Measurements from ENCODE around the gene UVSSA.
"Not testable (repeated sequence)": the region's sequence is repeated elsewhere in the genome, so short reads cannot be mapped to it uniquely, and the experiment has no call there.

Gene UVSSA

GRCh38 chr4:1324443-1325175 is 22.4 kb upstream of the UVSSA start:
- H3K4me1 Mint-ChIP-seq; H3K4me3 Mint-ChIP-seq; H3K27ac Mint-ChIP-seq; DNase-seq (ENCODE audit: low spot score in 2 of 2); ATAC-seq (ENCODE audit: low read depth); H3K27me3 Mint-ChIP-seq; H3K9me3 Mint-ChIP-seq: not testable (repeated sequence)
- peaks cover 14% of the 10 kb centered on the region for H3K36me3 Mint-ChIP-seq

GRCh38 chr4:1325176-1325480 is 21.9 kb upstream of the UVSSA start:
- DNase-seq (ENCODE audit: low spot score in 2 of 2) (no peak), ATAC-seq (ENCODE audit: low read depth) (no peak)
- Mint-ChIP-seq H3K36me3 (peaks cover 15% of the 10 kb centered on the region), H3K4me3 (no peak overlapping the region), H3K4me1 (peaks cover 2% of the 10 kb centered on the region), H3K27ac (no peak overlapping the region), H3K27me3 (no peaks in the 10 kb centered on the region), H3K9me3 (no peaks in the 10 kb centered on the region)

GRCh38 chr4:1325681-1326635 is 21.1 kb upstream of the UVSSA start:
- DNase-seq (ENCODE audit: low spot score in 2 of 2) = no peak

GRCh38 chr4:1326751-1327525 is 20.1 kb upstream of the UVSSA start:
- Mint-ChIP-seq H3K4me1 (peaks cover 5% of the 10 kb centered on the region), H3K4me3 (no peak overlapping the region), H3K27me3 (no peaks in the 10 kb centered on the region), H3K27ac (no peak overlapping the region), H3K36me3 (peaks cover 11% of the 10 kb centered on the region), H3K9me3 (no peaks in the 10 kb centered on the region)
- ATAC-seq (ENCODE audit: low read depth) (no peak), DNase-seq (ENCODE audit: low spot score in 2 of 2) (no peak)

More at GRCh38 chr4:1325681-1326635, 21.1 kb upstream of the UVSSA start:
- H3K36me3 Mint-ChIP-seq = peaks cover 13% of the 10 kb centered on the region
- H3K9me3 Mint-ChIP-seq = no peaks in the 10 kb centered on the region
- H3K27me3 Mint-ChIP-seq = no peaks in the 10 kb centered on the region
- no peak overlapping the region for H3K27ac Mint-ChIP-seq
- ATAC-seq (ENCODE audit: low read depth) = no peak
- H3K4me3 Mint-ChIP-seq = no peak overlapping the region
- no peaks in the 10 kb centered on the region for H3K4me1 Mint-ChIP-seq

DNA sequence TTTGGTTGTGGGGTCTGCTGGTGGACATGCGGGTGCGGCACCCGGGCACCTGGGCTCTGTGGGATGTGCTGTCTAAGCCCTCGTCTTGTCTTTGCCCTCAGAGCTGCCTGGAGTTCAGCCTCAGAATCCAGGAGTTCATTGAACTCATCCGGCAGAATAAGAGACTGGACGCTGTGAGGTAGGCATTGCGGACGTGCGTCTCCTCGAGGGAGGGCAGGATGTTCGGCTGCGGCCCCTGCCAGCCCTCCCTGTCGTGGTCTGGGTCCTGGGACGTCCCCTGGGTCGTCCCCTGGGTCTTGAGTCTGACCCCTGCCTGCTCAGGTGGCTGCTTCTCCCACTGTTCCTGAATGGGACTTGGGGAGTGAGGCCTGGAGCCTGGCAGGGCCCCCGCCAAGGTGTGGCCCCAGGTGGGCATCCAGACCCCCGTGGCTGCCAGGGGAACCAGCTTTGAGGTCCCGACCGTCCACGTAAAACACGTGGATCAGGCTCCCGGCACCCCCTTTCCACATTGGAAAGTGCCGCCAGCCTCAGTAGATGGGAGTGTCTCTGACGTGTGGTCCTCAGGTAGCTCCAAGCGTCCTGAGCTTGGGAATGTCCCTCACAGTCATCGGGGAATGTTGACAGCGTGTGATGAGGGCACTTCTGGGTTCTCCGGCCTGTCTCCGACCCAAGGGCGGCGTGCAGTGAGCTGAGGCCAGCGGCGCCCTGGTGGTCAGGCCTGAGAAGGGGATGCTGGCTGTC is 19.3 kb upstream of the UVSSA start:
- ATAC-seq (ENCODE audit: low read depth) (no peak), DNase-seq (ENCODE audit: low spot score in 2 of 2) (no peak)
- Mint-ChIP-seq H3K36me3 (peaks cover 11% of the 10 kb centered on the region), H3K9me3 (no peaks in the 10 kb centered on the region), H3K4me1 (peaks cover 5% of the 10 kb centered on the region), H3K27me3 (no peaks in the 10 kb centered on the region), H3K27ac (no peak overlapping the region), H3K4me3 (no peak overlapping the region)

DNA sequence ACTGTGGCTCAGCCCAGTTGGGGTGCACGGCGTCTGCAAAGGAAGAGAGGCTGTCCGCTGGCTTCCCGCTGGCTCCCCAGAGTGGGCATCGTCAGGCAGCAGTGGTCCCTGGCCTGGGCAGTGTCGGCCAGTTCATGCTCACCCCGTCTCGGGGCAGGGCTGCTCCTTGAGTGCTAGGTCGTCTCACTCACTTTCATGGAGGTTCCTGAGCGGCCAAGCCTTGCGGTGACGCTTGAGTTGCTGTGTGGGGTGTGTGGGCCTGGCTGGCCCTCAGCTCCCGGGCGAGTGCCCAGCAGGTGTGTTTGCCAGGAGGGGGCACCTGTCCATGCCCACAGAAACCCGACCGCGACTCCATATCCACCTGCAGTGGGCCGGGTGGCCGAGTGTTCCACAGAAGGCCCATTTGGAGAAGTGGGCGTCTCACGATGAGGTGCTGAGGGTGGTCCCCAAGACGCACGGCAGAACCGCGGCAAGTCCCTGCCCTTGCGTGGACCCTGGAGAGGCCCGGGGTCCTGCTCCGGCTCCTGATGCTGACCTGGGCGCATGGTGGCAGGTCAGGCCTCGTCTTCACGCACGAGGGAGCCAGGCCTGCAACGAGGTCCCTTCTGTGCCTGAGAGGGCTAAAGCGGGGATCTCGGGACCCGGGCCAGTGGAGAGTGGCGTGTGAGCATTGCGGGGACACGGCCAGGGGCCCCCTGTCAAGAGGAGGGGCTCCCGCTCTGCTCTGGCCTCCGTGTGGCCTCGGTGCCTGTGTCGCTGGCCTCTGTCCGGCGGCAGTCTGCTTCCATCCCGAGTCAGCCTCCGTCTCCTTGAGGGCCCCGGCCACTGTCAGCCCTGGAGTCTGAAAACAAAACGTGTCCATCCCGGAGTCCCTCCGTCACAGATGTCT is 18.5 kb upstream of the UVSSA start:
- H3K4me3 Mint-ChIP-seq = no peak overlapping the region
- no peak overlapping the region for H3K27ac Mint-ChIP-seq
- H3K9me3 Mint-ChIP-seq = no peaks in the 10 kb centered on the region
- H3K36me3 Mint-ChIP-seq = peaks cover 10% of the 10 kb centered on the region
- no peak for DNase-seq (ENCODE audit: low spot score in 2 of 2)
- no peaks in the 10 kb centered on the region for H3K27me3 Mint-ChIP-seq
- peaks cover 5% of the 10 kb centered on the region for H3K4me1 Mint-ChIP-seq
- ATAC-seq (ENCODE audit: low read depth) = no peak

- Mint-ChIP-seq H3K4me1 (peaks cover 5% of the 10 kb centered on the region), H3K4me3 (no peak overlapping the region), H3K9me3 (no peaks in the 10 kb centered on the region), H3K36me3 (peaks cover 10% of the 10 kb centered on the region), H3K27ac (no peak overlapping the region), H3K27me3 (no peaks in the 10 kb centered on the region)
- no peak for DNase-seq (ENCODE audit: low spot score in 2 of 2)
- ATAC-seq (ENCODE audit: low read depth) = no peak
These were observed 17.3 kb upstream of the UVSSA start for GRCh38 chr4:1329408-1330371.

DNA sequence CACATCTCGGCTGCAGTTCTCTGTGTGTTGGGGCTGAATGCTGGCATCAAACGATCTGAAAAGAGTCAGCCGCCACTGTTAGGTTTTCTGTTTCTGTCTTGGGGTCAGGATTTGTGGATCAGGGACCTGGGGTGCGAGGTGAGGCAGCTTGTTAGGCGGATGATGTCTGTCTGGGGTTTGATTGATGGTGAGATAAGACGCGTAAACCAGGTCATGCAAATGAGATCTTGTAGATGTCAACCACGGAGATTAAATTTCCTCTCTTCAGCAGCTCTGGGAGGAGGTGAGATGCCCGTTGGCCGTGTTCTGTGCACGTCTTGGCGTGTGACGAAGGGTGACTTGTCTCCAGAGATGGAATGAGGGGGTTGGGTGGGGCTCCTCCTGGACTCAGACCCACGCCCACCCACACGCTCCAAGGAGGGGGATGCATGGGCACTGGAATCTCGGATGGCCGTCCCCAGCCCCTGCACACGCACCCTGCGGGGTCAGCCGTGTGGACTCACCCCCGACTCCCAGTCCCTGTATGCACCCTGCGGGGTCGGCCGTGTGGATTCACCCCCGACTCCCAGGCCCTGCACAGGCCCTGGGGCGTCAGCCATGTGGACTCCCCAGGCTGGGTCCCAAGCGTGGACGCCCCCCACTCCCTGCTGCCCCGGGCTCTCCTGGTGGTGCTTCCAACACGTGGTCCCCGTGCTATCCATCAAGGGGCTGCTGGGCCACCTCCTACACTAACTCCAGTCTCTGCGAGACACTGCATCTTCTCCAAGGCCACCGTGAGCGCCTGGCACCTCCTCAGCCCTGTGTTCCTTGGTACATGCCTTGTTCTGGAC is 16.0 kb upstream of the UVSSA start:
- DNase-seq (ENCODE audit: low spot score in 2 of 2) = no peak
- Mint-ChIP-seq H3K9me3 (no peaks in the 10 kb centered on the region), H3K27me3 (no peaks in the 10 kb centered on the region), H3K36me3 (peaks cover 10% of the 10 kb centered on the region), H3K27ac (no peak overlapping the region), H3K4me1 (peaks cover 5% of the 10 kb centered on the region), H3K4me3 (no peak overlapping the region)
- ATAC-seq (ENCODE audit: low read depth) = no peak

GRCh38 chr4:1331591-1332353 is 15.2 kb upstream of the UVSSA start:
- no peaks in the 10 kb centered on the region for H3K27me3 Mint-ChIP-seq
- H3K4me1 Mint-ChIP-seq = peaks cover 5% of the 10 kb centered on the region
- no peak for ATAC-seq (ENCODE audit: low read depth)
- no peak overlapping the region for H3K27ac Mint-ChIP-seq
- peaks cover 15% of the 10 kb centered on the region for H3K36me3 Mint-ChIP-seq
- DNase-seq (ENCODE audit: low spot score in 2 of 2) = no peak
- no peak overlapping the region for H3K4me3 Mint-ChIP-seq
- no peaks in the 10 kb centered on the region for H3K9me3 Mint-ChIP-seq

DNA sequence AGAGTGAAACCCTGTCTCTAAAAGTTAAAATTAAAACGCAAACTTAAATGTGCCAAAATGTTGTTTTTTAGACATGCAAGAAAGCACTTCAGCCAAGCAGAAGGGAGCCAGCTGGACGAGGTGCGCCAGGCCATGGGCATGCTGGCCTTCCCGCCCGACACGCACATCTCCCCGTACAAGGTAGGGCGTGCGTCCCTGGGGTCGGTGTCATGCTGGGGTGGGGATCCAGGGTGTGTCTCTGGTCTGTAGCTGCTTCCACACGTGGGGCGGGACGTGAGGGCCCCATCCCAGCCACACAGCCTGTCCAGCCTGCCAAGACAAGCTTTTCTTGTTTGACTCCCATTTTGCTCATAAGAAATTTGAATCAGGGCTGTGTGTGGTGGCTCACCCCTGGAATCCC is 14.3 kb upstream of the UVSSA start:
- Mint-ChIP-seq H3K4me3 (no peak overlapping the region), H3K27ac (no peak overlapping the region), H3K4me1 (peaks cover 5% of the 10 kb centered on the region), H3K27me3 (no peaks in the 10 kb centered on the region), H3K36me3 (peaks cover 22% of the 10 kb centered on the region), H3K9me3 (no peaks in the 10 kb centered on the region)
- ATAC-seq (ENCODE audit: low read depth) (no peak), DNase-seq (ENCODE audit: low spot score in 2 of 2) (no peak)

DNA sequence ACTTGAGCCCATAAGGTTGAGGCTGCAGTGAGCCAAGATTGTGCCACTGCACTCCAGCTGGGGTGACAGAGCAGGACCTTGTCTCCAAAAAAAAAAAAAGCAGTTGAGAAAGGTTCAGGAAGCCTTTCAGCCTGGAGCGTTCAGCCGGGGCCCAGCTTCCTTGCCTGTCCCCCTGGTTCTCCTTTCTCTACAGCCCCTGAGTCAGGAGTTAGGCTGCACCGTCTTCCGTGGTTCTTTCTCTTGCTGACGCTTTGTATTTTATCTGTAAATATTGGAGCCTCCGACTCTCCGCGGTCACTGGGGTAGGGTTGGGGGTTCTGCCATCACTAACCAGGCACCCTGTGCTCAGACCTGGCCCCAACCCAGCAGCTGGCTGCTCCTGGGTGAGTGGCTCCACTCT is 13.8 kb upstream of the UVSSA start:
- Mint-ChIP-seq H3K27ac (no peak overlapping the region), H3K9me3 (no peaks in the 10 kb centered on the region), H3K27me3 (no peaks in the 10 kb centered on the region), H3K4me3 (no peak overlapping the region), H3K4me1 (peaks cover 5% of the 10 kb centered on the region), H3K36me3 (peaks cover 26% of the 10 kb centered on the region)
- DNase-seq (ENCODE audit: low spot score in 2 of 2) (no peak), ATAC-seq (ENCODE audit: low read depth) (no peak)
